Measurements from ENCODE around the gene ERBB2. TPM values are rescaled to one million over a fixed set of nuclear protein-coding genes. Genes with fewer than 3 reads are reported as not detected.
A peak's percentile ranks its signal among the peaks of the same experiment; 100 is the strongest.

Gene ERBB2
- total and polyA plus RNA-seq, 9 of the 15 experiments (the other 6 are each of a cell fraction or from before 2014, with no cell fraction given), result 0.74 to 5.6 (median 3.3) TPM

DNA sequence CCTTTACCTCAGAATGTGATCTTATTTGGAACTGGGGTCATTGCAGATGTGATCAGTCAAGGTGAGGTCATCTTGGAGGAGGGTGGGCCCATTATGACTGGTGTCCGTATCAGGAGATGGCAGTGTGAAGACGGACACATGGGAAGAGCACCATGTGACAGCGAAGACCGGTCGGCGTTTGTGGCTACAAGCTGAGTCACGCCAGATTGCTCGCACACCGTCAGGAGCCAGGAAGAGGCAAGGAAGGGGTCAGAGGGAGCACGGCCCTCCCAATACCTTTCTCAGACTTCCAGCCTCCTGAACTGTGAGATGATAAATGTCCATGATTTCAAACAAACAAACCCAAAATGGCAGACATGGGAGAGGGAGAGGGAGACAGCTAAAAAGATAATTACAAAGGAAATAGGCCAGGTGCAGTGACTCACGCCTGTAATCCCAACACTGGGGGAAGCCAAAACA is 49.7 kb upstream of the ERBB2 start (continued):
- TF ChIP-seq HNRNPUL1 (IDR thresholded peaks at IDR 0.05; ENCODE audit: low read length) (no peak), L3MBTL2 (IDR thresholded peaks at IDR 0.05) (peak; percentile 99), PTRF (tag; IDR thresholded peaks at IDR 0.05) (peak; percentile 31; the same call in 1 of the 2 replicates), XRCC4 (IDR thresholded peaks at IDR 0.05; ENCODE audit: extremely low read depth, insufficient read depth, insufficient read length) (no peak), HDGF (IDR thresholded peaks at IDR 0.05) (no peak; the same call in 1 of the 2 replicates), TSC22D4 (tag; IDR thresholded peaks at IDR 0.05) (no peak), MEF2A (IDR thresholded peaks at IDR 0.05; ENCODE audit: control insufficient read depth, low read depth, low read length) (no peak), KDM4B (IDR thresholded peaks at IDR 0.05; ENCODE audit: borderline replicate concordance in 2 of 2, low read depth in 1 of 2) (no peak), MTA3 (IDR thresholded peaks at IDR 0.05; ENCODE audit: borderline replicate concordance) (peak; percentile 80), PRPF4 (IDR thresholded peaks at IDR 0.05; ENCODE audit: insufficient read depth, low read depth, low read length, poor library complexity, severe bottlenecking) (no peak), PPARD (CRISPR knock-in tag; IDR thresholded peaks at IDR 0.05) (no peak), SOX6 (IDR thresholded peaks at IDR 0.05) (peak; percentile 76), ARID1B (IDR thresholded peaks at IDR 0.05) (peak; percentile 89), NBN (IDR thresholded peaks at IDR 0.05; ENCODE audit: low read depth) (peak; percentile 91), NR4A1 (CRISPR knock-in tag; IDR thresholded peaks at IDR 0.05) (peak; percentile 57; the same call in 1 of the 2 replicates), NR4A1 (tag; IDR thresholded peaks at IDR 0.05) (peak; percentile 61; the same call in 1 of the 2 replicates), ZNF3 (CRISPR knock-in tag; IDR thresholded peaks at IDR 0.05) (no peak), FOSL1 (tag; conservative IDR thresholded peaks at IDR 0.05) (peak; percentile 93), BCOR (IDR thresholded peaks at IDR 0.05) (0 out of 2 replicates have a peak, but pooled peaks have one; percentile 6)
- TF ChIP-seq, protein P1, sequence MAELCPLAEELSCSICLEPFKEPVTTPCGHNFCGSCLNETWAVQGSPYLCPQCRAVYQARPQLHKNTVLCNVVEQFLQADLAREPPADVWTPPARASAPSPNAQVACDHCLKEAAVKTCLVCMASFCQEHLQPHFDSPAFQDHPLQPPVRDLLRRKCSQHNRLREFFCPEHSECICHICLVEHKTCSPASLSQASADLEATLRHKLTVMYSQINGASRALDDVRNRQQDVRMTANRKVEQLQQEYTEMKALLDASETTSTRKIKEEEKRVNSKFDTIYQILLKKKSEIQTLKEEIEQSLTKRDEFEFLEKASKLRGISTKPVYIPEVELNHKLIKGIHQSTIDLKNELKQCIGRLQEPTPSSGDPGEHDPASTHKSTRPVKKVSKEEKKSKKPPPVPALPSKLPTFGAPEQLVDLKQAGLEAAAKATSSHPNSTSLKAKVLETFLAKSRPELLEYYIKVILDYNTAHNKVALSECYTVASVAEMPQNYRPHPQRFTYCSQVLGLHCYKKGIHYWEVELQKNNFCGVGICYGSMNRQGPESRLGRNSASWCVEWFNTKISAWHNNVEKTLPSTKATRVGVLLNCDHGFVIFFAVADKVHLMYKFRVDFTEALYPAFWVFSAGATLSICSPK (IDR thresholded peaks at IDR 0.05; ENCODE audit: borderline replicate concordance), result no peak
- TF ChIP-seq, protein P2, sequence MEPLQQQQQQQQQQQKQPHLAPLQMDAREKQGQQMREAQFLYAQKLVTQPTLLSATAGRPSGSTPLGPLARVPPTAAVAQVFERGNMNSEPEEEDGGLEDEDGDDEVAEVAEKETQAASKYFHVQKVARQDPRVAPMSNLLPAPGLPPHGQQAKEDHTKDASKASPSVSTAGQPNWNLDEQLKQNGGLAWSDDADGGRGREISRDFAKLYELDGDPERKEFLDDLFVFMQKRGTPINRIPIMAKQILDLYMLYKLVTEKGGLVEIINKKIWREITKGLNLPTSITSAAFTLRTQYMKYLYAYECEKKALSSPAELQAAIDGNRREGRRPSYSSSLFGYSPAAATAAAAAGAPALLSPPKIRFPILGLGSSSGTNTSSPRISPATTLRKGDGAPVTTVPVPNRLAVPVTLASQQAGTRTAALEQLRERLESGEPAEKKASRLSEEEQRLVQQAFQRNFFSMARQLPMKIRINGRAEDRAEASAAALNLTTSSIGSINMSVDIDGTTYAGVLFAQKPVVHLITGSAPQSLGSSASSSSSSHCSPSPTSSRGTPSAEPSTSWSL (CRISPR knock-in tag; IDR thresholded peaks at IDR 0.05; ENCODE audit: borderline replicate concordance), result no peak
- TF ChIP-seq, protein P3, sequence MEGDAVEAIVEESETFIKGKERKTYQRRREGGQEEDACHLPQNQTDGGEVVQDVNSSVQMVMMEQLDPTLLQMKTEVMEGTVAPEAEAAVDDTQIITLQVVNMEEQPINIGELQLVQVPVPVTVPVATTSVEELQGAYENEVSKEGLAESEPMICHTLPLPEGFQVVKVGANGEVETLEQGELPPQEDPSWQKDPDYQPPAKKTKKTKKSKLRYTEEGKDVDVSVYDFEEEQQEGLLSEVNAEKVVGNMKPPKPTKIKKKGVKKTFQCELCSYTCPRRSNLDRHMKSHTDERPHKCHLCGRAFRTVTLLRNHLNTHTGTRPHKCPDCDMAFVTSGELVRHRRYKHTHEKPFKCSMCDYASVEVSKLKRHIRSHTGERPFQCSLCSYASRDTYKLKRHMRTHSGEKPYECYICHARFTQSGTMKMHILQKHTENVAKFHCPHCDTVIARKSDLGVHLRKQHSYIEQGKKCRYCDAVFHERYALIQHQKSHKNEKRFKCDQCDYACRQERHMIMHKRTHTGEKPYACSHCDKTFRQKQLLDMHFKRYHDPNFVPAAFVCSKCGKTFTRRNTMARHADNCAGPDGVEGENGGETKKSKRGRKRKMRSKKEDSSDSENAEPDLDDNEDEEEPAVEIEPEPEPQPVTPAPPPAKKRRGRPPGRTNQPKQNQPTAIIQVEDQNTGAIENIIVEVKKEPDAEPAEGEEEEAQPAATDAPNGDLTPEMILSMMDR (IDR thresholded peaks at IDR 0.05 in 2 of 3, conservative IDR thresholded peaks at IDR 0.05 in 1 of 3; ENCODE audit: insufficient read depth in 2 of 3, low read depth in 1 of 3, low read length in 3 of 3), result 0 out of 6 replicates have a peak, but pooled peaks of 1 of the 3 experiments have one; percentile 0
- TF ChIP-seq, protein P4, sequence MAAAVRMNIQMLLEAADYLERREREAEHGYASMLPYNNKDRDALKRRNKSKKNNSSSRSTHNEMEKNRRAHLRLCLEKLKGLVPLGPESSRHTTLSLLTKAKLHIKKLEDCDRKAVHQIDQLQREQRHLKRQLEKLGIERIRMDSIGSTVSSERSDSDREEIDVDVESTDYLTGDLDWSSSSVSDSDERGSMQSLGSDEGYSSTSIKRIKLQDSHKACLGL (CRISPR knock-in tag; IDR thresholded peaks at IDR 0.05; ENCODE audit: borderline replicate concordance, poor library complexity, severe bottlenecking), result no peak
